ENCODE results near the gene ZNF236. TPM values are rescaled to one million over a fixed set of nuclear protein-coding genes. Genes with fewer than 3 reads are reported as not detected.

The ZNF236 gene
- 10 to 100 TPM; 10.7 to 11.4 TPM for total RNA-seq

DNA sequence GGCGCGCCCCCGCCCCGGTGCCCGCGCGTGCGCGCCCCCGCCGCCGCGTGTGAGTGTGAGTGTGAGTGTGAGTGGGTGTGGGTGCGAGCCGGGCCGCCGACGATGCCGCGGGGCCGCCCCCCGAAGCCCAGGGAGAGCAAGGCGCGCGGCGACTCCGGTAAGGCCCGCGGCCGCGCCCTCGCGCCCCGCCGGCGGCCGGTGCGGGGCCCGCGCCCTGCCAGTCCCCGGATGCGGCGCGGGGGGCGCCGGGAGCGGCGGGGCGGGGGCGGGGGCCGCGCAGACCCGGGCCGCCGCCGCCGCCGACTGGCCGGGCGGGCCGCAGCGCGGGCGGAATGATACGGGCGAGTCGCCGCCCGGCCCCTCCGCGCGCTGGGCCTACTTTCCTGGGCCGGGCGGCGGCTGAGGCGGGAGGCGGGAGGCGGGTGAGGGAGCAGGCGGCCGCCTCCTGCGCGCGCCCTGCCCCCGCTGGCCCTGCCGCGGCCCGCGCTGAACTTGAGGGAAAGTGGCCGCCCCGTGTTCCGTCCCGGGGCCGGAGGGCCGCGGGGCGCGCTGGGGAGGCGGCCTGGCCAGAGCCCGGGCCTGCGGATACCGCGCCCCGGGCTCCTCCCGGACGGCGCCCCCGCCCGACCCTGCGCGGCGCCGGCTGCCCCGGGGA lies at the start of gene ZNF236:
TSS of gene ZNF236 (plus strand) at position 52 of the 655 bp plus-strand sequence. CDS start at position 103, 51 bp downstream.

Small RNA genes lying within 50 kb of the gene (small RNA-seq; reads per million reads assigned to genes)
- 0 reads per million in 2 donors for gene RF00017
- gene RNU6-346P = 2.5 to 3.5 reads per million in 2 donors
